Upper lobe of left lung (tissue), 6 donors: Measurements from ENCODE around the gene CDH5. TPM values are rescaled to one million over a fixed set of nuclear protein-coding genes. Genes with fewer than 3 reads are reported as not detected.

Experiments used
- ATAC-seq, 2 donors: fragments of 200-7000 bp; cut with Tn5 transposase; one replicate each; pipeline ENCODE4 v1.9.1; 2022; ENCODE audit warnings: mild to moderate bottlenecking in 2 of 2, moderate library complexity in 2 of 2; ENCODE audit not compliant: low FRiP score in 2 of 2
- DNase-seq, 2 donors: peaks; one replicate each; pipeline ENCODE4 v3.0.0-alpha.2; 2019 to 2020
- H3K27ac ChIP-seq, 4 donors: fragments of 200-600 bp; sonication (generic); one replicate each; pipeline ENCODE4 v1.5.1; 2016 to 2019
- H3K27me3 ChIP-seq, 4 donors: fragments of 200-600 bp; sonication (generic); one replicate each; pipeline ENCODE4 v1.5.1; 2017 to 2019
- H3K36me3 ChIP-seq, 4 donors: fragments of 200-600 bp; sonication (generic); one replicate each; pipeline ENCODE4 v1.5.1; 2016 to 2019
- H3K4me1 ChIP-seq, 4 donors: fragments of 200-600 bp; sonication (generic); one replicate each; pipeline ENCODE4 v1.5.1; 2018 to 2019
- H3K4me3 ChIP-seq, 4 donors: fragments of 200-600 bp; sonication (generic); one replicate each; pipeline ENCODE4 v1.5.1; 2017 to 2019; ENCODE audit warnings: mild to moderate bottlenecking in 2 of 4, moderate library complexity in 1 of 4
- H3K9me3 ChIP-seq, 4 donors: fragments of 200-600 bp; sonication (generic); one replicate each; pipeline ENCODE4 v1.5.1; 2018 to 2019
- CTCF ChIP-seq, 6 experiments: fragments of 450-650 bp in 4 of 6; fragments of 200-600 bp in 2 of 6; sonication (generic) in 2 of 6; IDR thresholded peaks; one replicate each; pipeline ENCODE4 v1.5.1; 2016 to 2019; ENCODE audit warnings: antibody characterized with exemption in 6 of 6
- EP300 ChIP-seq, 4 donors: sonication (generic); formaldehyde crosslinking; IDR thresholded peaks; one replicate each; pipeline ENCODE4 v1.5.1; 2017; ENCODE audit warnings: antibody characterized with exemption in 4 of 4, control low read depth in 2 of 4
- POLR2A ChIP-seq, 4 donors: fragments of 450-650 bp; IDR thresholded peaks; one replicate each; pipeline ENCODE4 v1.5.1; 2016 to 2017; ENCODE audit warnings: antibody characterized with exemption in 4 of 4, mild to moderate bottlenecking in 2 of 4
- POLR2AphosphoS5 ChIP-seq, 2 donors: sonication (generic); formaldehyde crosslinking; IDR thresholded peaks; one replicate each; pipeline ENCODE4 v1.5.1; 2017; ENCODE audit warnings: antibody characterized with exemption in 2 of 2
- WGBS, 2 donors: methylation state at CpG; one replicate each; pipeline ENCODE4 v1.1.5; 2017 to 2018; 5-methylcytosine and 5-hydroxymethylcytosine counted together
- total RNA-seq, 6 donors: library from RNA; depleted of rRNA in 4 of 6; stranded (reverse); fragments of >200 nt in 4 of 6; gene quantifications; one replicate each; pipeline versions ENCODE4 v1.1.0 to v1.2.1, GENCODE V29; 2016 to 2021
- donor health status: DM: no; HTN: no; CAD: no; lungs with moderate emphysema.
- donor health status: DM: no; HTN: yes; CAD: no; lungs with severe emphysema.

The CDH5 gene
- total RNA-seq, 6 donors from 2014 or later = 54.5 to 146 (median 89.8) TPM

GRCh38 chr16:66420396-66420795, 53.9 kb downstream of the CDH5 start:
- WGBS, 2 donors = 52 to 57% methylated on average over 1 of the region's 1 CpG
- Histone ChIP-seq H3K27ac (no peak overlapping the region), H3K9me3 (no peaks in the 10 kb centered on the region), H3K4me3 (no peak overlapping the region), H3K27me3 (peaks cover 0 to 1% (median 0%) of the 10 kb centered on the region in 4 donors), H3K36me3 (no peaks in the 10 kb centered on the region), H3K4me1 (no peaks in the 10 kb centered on the region)
- DNase-seq (no peak), ATAC-seq (no peak)
- TF ChIP-seq EP300 (IDR thresholded peaks at IDR 0.05) = no peak
- TF ChIP-seq CTCF (IDR thresholded peaks at IDR 0.05) = no peak
- no peak for TF ChIP-seq POLR2AphosphoS5 (IDR thresholded peaks at IDR 0.05)
- TF ChIP-seq POLR2A (IDR thresholded peaks at IDR 0.05) = no peak

- Histone ChIP-seq H3K4me3 (no peak overlapping the region), H3K27ac (no peak overlapping the region), H3K4me1 (peaks cover 6 to 9% (median 7%) of the 10 kb centered on the region in 4 donors), H3K36me3 (no peaks in the 10 kb centered on the region), H3K9me3 (no peaks in the 10 kb centered on the region), H3K27me3 (peaks cover 0 to 14% (median 7%) of the 10 kb centered on the region in 4 donors)
- ATAC-seq = no peak
- TF ChIP-seq EP300 (IDR thresholded peaks at IDR 0.05) = no peak
- TF ChIP-seq CTCF (IDR thresholded peaks at IDR 0.05) = no peak
- no peak for TF ChIP-seq POLR2AphosphoS5 (IDR thresholded peaks at IDR 0.05)
- TF ChIP-seq POLR2A (IDR thresholded peaks at IDR 0.05) = no peak
- WGBS, 2 donors = 78 to 80% methylated on average over 6 of the region's 6 CpGs
- DNase-seq = no peak
Observed at GRCh38 chr16:66421891-66422290, 55.4 kb downstream of the CDH5 start.

- no peak overlapping the region for H3K27ac ChIP-seq
- no peak overlapping the region for H3K4me3 ChIP-seq
- 33 to 63% methylated on average over 2 of the region's 2 CpGs for WGBS, 2 donors
- no peaks in the 10 kb centered on the region for H3K36me3 ChIP-seq
- peaks cover 0 to 17% (median 10%) of the 10 kb centered on the region in 4 donors for H3K27me3 ChIP-seq
- H3K4me1 ChIP-seq = peaks cover 9 to 11% (median 10%) of the 10 kb centered on the region in 4 donors
- ATAC-seq (no peak), DNase-seq (no peak)
- no peak for TF ChIP-seq POLR2AphosphoS5 (IDR thresholded peaks at IDR 0.05)
- no peak for TF ChIP-seq EP300 (IDR thresholded peaks at IDR 0.05)
- no peak for TF ChIP-seq POLR2A (IDR thresholded peaks at IDR 0.05)
- no peak for TF ChIP-seq CTCF (IDR thresholded peaks at IDR 0.05)
- H3K9me3 ChIP-seq = no peaks in the 10 kb centered on the region
Observed at GRCh38 chr16:66422366-66422765, 55.9 kb downstream of the CDH5 start.

- Histone ChIP-seq H3K36me3 (no peaks in the 10 kb centered on the region), H3K4me3 (no peak overlapping the region), H3K4me1 (peaks cover 16 to 19% (median 18%) of the 10 kb centered on the region in 4 donors), H3K9me3 (no peaks in the 10 kb centered on the region), H3K27ac (no peak overlapping the region), H3K27me3 (peaks cover 0 to 25% (median 15%) of the 10 kb centered on the region in 4 donors)
- DNase-seq (no peak), ATAC-seq (no peak)
- TF ChIP-seq CTCF (IDR thresholded peaks at IDR 0.05) (no peak), POLR2AphosphoS5 (IDR thresholded peaks at IDR 0.05) (no peak), EP300 (IDR thresholded peaks at IDR 0.05) (no peak), POLR2A (IDR thresholded peaks at IDR 0.05) (no peak)
- WGBS, 2 donors = 83 to 86% methylated on average over 1 of the region's 1 CpG
Observed at GRCh38 chr16:66423177-66423576, 56.7 kb downstream of the CDH5 start.

GRCh38 chr16:66425651-66426050, 59.2 kb downstream of the CDH5 start:
- Histone ChIP-seq H3K9me3 (no peaks in the 10 kb centered on the region), H3K27me3 (peaks cover 0 to 30% (median 15%) of the 10 kb centered on the region in 4 donors), H3K36me3 (no peaks in the 10 kb centered on the region), H3K4me1 (peaks cover 16 to 21% (median 19%) of the 10 kb centered on the region in 4 donors), H3K27ac (no peak overlapping the region), H3K4me3 (no peak overlapping the region)
- 30 to 67% methylated on average over 8 of the region's 8 CpGs for WGBS, 2 donors
- TF ChIP-seq CTCF (IDR thresholded peaks at IDR 0.05) = no peak
- no peak for ATAC-seq
- DNase-seq = no peak
